WERI-Rb-1 (cell line): ENCODE data around the gene CPAMD8.
"Not testable (repeated sequence)": the region's sequence is repeated elsewhere in the genome, so short reads cannot be mapped to it uniquely, and the experiment has no call there.

ENCODE experiments used
- DNase-seq: peaks from one replicate; pipeline ENCODE4 v3.0.0-alpha.2; 2020
- H3K27ac ChIP-seq: fragments of 250-450 bp; sonication (Bioruptor Pico); 2 replicates; pipeline ENCODE4 v1.5.1; 2020; ENCODE audit warnings: mild to moderate bottlenecking, moderate library complexity
- H3K27me3 ChIP-seq: fragments of 250-450 bp; sonication (Bioruptor Pico); 2 replicates; pipeline ENCODE4 v1.5.1; 2021; ENCODE audit warnings: mild to moderate bottlenecking, low read depth, moderate library complexity; ENCODE audit not compliant: insufficient read depth, severe bottlenecking
- H3K36me3 ChIP-seq: fragments of 250-450 bp; sonication (Bioruptor Pico); 2 replicates; pipeline ENCODE4 v1.5.1; 2020; ENCODE audit warnings: mild to moderate bottlenecking, moderate library complexity
- H3K4me3 ChIP-seq: 2 replicates; pipeline ENCODE4 v1.5.1; 2011; ENCODE audit warnings: low read depth, mild to moderate bottlenecking, control low read depth, low read length
- H3K9me3 ChIP-seq: fragments of 250-450 bp; sonication (Bioruptor Pico); 2 replicates; pipeline ENCODE4 v1.5.1; 2021; ENCODE audit warnings: mild to moderate bottlenecking, moderate library complexity; ENCODE audit not compliant: severe bottlenecking
- TF ChIP-seq, protein P1 (sequence below): IDR thresholded peaks from 2 replicates; pipeline ENCODE4 v1.5.1; 2011; ENCODE audit warnings: low read depth, mild to moderate bottlenecking, control low read depth, inconsistent platforms, low read length

Gene CPAMD8

DNA sequence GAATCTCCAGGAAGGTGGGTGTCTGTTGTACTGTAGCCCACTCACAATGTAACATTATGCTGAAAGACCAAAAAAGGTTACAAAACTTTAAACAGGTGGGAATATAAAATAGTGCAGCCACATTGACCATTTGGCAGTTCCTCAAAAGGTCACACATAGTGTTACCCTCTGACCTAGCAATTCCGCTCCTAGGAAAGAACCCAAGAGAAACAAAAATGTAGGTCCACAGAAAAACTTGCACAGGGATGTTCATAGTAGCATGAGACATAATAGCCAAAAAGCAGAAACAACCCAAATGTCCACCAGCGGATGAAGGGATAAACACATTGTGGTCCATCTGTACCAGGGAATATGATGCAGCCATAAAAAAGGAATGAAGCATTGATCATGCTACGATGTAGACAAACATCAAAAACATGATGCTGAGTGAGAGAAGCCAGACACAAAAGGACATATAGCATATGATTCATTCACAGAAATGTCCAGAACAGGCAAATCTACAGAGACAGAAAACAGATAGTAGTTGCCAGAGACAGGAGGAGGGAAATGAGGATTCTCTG lies 27.9 kb downstream of the CPAMD8 start:
- no peak for DNase-seq
- H3K27me3 ChIP-seq = no peaks in the 10 kb centered on the region
- no peaks in the 10 kb centered on the region for H3K36me3 ChIP-seq
- no peak overlapping the region for H3K27ac ChIP-seq
- TF ChIP-seq, protein P1, sequence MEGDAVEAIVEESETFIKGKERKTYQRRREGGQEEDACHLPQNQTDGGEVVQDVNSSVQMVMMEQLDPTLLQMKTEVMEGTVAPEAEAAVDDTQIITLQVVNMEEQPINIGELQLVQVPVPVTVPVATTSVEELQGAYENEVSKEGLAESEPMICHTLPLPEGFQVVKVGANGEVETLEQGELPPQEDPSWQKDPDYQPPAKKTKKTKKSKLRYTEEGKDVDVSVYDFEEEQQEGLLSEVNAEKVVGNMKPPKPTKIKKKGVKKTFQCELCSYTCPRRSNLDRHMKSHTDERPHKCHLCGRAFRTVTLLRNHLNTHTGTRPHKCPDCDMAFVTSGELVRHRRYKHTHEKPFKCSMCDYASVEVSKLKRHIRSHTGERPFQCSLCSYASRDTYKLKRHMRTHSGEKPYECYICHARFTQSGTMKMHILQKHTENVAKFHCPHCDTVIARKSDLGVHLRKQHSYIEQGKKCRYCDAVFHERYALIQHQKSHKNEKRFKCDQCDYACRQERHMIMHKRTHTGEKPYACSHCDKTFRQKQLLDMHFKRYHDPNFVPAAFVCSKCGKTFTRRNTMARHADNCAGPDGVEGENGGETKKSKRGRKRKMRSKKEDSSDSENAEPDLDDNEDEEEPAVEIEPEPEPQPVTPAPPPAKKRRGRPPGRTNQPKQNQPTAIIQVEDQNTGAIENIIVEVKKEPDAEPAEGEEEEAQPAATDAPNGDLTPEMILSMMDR = no peak
- H3K9me3 ChIP-seq = peaks cover 8% of the 10 kb centered on the region
- no peak overlapping the region for H3K4me3 ChIP-seq

DNA sequence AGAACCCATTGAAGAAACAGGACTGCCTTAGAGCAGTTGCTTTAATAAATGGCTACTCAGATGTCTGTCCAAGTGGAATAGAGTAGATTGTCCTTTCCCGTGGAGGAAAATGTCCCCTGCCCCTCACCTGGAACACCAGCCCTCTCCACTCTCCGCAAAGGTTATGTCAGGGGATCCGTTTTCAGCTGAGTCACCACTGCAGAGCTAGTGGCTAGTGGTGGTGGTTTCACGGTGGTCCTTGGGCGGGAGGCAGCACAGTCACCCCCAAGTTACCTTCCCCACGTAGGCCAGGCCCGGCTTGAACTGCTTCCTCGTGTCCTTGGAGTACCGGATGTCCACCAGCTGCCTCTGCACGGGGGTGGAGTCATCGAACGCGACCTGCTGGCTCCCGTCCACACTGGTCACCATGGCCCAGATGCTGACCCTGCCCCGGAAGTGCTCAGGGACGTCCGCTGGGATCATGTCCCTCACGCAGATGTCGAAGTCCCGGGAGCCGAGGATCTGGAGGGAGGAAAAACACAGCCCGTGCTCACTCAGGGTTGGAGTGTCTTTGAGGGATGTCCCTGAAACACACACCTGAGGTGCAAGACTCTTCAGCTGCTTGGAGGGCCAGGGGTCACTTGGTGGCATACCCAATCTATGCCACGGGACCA lies 29.6 kb downstream of the CPAMD8 start:
- H3K9me3 ChIP-seq = peaks cover 12% of the 10 kb centered on the region
- H3K27ac ChIP-seq, H3K36me3 ChIP-seq, H3K27me3 ChIP-seq, DNase-seq, H3K4me3 ChIP-seq: not testable (repeated sequence)

DNA sequence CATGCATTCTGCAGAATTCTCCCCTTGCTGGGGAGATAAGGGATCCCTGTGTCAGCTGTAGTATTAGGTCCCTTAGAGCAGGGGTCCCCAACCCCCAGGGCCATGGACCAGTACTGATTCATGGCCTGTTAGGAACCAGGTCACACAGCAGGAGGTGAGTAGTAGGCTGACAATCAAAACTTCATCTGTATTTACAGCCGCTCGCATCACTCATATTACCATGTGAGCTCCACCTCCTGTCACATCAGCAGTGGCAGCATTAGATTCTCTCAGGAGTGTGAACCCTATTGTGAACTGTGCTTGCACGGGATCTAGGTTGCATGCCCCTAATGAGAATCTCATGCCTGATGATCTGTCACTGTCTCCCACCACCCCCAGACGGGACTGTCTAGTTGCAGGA lies 37.9 kb downstream of the CPAMD8 start:
- TF ChIP-seq, protein P1 = no peak
- Histone ChIP-seq H3K4me3 (no peak overlapping the region), H3K36me3 (no peaks in the 10 kb centered on the region), H3K27me3 (no peaks in the 10 kb centered on the region), H3K9me3 (peaks cover 7% of the 10 kb centered on the region), H3K27ac (no peak overlapping the region)
- no peak for DNase-seq

DNA sequence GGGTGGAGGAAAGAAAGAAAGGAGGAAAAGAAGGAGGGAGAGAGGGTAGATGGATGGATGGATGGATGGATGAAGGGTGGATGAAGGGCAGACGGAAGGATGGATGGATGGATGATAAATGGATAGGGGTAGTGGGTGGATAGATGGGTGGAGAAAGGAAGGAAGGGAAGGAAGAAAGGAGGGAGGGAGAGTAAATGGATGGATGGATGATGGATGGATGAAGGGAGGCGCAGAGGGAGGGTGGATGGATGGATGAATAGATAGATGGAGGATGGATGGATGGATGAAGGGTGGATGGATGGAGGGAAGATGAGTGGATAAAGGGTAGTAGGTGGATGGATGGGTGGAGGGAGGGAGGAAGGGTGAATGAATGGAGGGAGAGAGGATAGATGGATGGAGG lies 41.2 kb downstream of the CPAMD8 start:
- H3K4me3 ChIP-seq = no peak overlapping the region

DNA sequence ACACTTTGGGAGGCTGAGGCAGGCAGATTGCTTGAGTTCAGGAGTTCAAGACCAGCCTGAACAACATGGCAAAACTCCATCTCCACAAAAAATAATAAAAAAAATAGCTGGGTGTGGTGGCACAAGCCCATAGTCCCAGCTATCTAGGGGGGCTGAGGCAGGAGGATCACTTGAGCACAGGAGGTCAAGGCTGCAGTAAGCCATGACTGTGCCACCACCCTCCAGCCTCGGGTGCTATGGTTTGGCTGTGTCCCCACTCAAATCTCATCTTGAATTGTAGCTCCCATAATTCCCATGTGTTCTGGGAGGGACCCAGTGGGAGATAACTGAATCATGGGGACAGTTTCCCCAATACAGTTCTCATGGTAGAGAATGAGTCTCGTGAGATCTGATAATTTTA lies 44.0 kb downstream of the CPAMD8 start:
- not testable (repeated sequence) for H3K9me3 ChIP-seq, H3K27ac ChIP-seq, DNase-seq, H3K4me3 ChIP-seq, H3K36me3 ChIP-seq, H3K27me3 ChIP-seq

More for the DNA sequence above, 41.2 kb downstream of the CPAMD8 start:
- Histone ChIP-seq H3K36me3 (no peaks in the 10 kb centered on the region), H3K9me3 (peaks cover 4% of the 10 kb centered on the region), H3K27me3 (no peaks in the 10 kb centered on the region), H3K27ac (no peak overlapping the region)
- no peak for DNase-seq
- TF ChIP-seq, protein P1 = no peak

DNA sequence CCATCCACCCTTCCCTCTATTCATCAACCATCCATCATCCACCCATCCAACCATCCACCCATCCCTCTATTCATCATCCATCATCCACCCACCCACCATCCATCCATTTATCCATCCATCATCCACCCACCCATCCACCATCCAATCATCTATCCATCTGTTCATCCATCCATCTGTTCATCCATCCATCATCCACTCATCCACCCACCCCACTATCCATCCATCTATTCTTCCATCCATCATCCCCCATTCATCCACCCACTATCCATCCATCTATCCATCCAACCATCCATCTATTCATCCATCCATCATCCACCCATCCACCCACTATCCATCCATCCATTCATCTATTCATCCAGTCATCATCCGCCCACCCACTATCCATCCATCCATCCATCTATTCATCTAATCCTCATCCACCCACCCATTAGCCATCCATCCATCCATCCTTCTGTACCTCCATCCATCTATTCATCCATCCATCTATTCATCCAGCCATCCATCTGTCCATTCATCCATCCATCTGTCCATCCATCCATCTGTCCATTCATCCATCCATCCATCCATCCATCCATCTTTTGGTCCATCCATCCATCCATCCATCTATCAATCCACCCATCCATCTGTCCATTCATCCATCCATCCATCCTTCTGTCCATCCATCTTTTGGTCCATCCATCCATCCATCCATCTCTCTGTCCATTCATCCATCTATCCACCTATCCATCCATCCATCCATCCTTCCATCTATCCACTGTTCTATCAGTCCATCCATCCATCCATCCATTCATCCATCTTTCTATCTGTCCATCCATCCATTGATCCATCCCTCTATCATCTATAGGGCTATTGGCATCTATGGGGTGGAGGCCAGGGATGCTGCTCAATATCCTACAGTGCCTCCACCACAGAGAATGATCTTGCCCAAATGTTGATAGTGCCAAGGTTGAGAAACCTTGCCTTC lies 47.5 kb downstream of the CPAMD8 start:
- peaks cover 3% of the 10 kb centered on the region for H3K9me3 ChIP-seq
- H3K27me3 ChIP-seq = no peaks in the 10 kb centered on the region
- TF ChIP-seq, protein P1 = no peak
- no peaks in the 10 kb centered on the region for H3K36me3 ChIP-seq
- H3K4me3 ChIP-seq = no peak overlapping the region
- no peak for DNase-seq
- no peak overlapping the region for H3K27ac ChIP-seq
